Measurements from ENCODE around the gene DHX34.
"Not testable (repeated sequence)": the region's sequence is repeated elsewhere in the genome, so short reads cannot be mapped to it uniquely, and the experiment has no call there.

The DHX34 gene

DNA sequence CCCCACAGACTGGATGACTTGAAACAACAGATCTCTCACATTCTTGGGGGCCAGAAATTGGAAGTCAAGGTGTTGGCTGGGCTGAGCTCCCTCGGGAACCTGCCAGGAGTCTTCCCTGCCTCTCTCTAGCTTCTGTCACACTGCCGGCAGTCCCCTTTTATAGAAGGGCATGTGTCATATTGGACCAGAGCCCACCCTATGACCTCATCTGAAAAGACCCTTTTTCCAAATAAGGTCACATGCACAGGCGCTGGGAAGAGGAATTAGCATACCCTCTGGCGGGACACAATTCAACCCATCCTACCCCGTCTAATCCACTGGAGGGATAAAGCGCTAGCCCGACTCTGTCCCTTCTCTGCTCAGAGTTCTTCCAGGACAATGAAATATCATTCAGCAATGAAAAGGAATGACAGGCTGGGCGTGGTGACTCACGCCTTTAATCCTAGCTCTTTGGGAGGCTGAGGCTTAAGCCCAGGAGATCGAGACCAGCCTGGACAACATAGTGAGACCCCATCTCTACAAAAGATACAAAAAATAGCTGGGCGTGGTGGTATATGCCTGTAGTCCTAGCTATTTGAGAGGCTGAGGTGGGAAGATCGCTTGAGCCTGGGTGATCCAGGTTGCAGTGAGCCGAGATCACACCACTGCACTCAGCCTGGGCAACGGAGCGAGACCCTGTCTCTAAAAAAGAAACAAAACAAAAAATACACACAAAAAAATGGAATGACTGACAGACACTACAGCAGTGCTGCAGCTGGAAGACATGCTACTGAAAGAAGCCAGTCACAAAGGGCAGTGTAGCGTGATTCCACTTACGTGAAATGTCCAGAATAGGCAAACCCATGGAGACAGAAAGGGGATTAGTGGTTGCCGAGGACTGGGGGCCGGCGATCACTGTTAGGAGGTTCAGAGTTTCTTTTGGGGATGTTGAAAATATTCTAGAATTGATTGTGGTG lies 41.7 kb downstream of the DHX34 start:
- DNase-seq (ENCODE audit: low read depth, low spot score): no peak

DNA sequence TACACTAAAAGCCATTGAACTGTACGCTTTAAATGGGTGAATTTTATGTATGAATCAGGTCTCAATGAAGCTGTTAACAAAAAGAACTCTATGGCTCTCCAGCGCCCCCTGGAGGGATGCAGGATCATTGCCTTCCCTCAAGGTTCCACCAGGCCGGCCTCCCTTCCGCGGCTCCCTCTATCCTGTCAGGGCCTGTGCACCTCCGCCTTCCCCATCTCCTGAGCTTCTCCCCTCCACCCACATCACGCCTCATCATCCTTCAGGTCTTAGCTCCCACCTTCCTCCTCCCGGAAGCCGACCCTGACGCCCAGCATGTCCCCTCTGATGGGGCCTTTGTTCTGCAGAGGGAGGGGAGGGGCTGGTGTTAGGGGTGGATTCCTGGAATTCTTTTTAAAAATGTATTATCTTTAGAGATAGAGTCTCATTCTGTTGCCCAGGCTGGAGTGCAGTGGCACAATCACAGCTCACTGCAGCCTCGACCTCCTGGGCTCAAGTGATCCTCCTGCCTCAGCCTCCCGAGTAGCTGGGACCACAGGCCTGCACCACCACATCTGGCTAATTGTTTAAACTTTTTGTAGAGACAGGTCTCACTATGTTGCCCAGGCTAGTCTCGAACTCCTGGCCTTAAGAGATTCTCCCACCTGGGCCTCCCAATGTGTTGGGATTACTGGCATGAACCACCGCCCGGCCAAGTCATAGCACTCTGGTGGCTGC lies 42.6 kb downstream of the DHX34 start:
- no peak for DNase-seq (ENCODE audit: low read depth, low spot score)

DNA sequence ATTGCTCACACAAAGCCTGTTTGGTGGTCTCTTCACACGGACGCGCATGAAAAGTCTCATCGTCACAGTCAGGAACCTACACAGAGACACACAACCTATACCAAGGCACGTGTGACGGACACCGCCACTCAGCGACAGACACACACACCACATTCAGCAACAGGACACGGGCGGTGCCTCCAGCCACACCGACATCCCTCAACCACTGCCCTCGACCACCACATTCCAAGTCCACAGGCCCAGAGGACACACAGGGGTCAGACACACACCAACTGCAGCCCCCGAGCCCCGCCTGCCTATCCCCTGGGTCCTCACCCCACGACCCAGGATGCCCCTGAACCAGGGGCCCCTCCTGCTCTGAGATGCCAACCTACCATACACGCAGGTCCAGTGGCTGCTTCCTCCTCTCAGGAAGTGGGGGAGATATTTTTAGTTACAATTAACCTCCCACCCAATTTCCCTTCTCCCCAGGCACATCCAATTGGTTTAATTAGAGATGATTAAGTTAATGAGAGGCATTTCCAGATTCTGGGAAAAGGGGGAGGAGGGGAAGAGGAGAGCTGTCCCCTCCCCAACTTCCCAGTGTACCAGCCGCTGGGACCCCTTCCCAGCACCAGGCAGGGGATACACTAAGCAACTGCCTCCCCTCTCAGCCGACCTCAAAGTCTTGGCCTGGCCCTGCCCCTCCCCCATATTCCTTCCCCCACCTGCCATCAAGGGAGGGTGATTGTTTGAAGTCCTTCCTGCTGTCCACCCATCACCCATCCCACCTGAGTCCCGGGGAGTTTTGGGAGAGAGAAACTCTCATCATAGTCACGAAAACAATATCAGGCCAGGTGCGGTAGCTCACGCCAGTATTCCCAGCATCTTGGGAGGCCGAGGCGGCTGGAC lies 49.8 kb downstream of the DHX34 start:
- DNase-seq (ENCODE audit: low read depth, low spot score): no peak

DNA sequence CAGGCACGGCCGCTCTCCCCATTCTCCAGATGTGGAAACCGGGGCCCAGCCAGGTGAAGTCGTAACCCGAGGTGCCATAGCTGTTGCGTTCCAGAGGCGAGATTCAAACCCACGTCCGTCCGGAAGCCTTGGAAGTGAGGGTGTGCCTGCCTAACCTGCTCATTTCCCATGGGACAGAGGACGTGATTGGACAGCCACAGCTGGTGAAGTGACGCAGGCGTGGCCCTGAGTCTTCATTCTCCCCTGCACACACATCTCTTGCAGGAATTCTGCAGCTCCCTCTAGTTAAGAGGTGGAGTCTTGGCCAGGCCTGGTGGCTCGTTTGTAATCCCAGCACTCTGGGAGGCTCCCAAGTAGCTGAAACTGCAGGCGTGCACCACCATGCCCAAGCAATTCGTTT lies 53.4 kb downstream of the DHX34 start:
- DNase-seq (ENCODE audit: low read depth, low spot score): no peak

DNA sequence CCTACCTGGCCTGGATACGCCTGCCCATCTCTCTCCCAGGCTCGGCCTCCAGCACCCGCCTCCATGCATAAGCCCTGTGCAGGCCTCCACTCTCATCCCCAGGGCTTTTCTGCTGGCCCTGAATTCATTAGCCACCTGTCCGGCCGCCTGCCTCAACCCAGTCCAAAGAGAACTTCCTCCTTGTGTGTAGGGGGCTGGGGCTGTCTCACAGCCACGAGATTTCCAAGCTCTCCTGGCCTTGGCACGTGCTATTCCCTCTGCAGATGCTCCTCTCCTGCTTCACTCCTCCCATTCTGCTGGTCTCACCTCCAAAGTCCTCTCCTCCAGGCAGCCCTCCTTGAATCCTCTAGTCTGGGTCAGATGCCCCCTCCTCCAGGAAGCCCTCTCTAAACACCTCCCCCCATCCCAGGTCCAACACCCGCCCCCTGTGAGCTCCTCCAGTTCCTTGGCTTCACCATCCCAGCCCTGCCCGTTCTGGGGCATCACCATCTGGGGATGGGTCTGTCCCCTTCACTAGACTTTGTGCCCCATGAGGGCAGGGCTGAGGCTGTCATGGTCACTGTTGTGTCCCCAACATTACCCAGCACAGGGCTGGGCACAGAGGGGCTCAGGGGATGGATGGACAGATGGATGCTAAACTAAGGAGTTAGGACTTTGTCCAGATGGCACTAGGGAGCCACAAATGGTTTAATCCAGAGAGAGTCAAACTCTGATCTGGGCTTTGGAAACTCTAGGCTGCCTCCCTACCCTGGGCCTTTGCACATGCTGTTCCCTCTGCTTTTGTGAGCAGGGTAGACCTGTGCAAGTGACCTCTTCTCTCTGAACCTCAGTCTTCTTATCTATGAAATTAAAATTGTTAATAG lies 55.5 kb downstream of the DHX34 start:
- DNase-seq (ENCODE audit: low read depth, low spot score): no peak

DNA sequence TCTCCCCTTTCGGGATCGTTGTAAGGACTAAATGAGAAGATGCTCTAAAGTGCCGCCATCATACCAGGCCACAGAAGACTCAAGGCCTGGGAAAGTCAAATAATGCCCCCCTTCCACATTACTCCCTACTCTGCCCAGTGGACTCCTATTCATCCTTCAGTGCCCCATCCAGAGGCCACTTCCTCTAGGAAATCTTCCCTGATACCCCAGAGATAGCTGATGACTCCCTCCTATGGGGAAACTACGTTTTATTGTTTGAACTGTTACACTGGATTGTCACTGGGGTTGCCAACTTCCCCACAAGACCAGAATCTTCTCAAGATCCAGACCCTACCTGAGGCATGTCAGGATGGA lies 56.1 kb downstream of the DHX34 start:
- no peak for DNase-seq (ENCODE audit: low read depth, low spot score)

DNA sequence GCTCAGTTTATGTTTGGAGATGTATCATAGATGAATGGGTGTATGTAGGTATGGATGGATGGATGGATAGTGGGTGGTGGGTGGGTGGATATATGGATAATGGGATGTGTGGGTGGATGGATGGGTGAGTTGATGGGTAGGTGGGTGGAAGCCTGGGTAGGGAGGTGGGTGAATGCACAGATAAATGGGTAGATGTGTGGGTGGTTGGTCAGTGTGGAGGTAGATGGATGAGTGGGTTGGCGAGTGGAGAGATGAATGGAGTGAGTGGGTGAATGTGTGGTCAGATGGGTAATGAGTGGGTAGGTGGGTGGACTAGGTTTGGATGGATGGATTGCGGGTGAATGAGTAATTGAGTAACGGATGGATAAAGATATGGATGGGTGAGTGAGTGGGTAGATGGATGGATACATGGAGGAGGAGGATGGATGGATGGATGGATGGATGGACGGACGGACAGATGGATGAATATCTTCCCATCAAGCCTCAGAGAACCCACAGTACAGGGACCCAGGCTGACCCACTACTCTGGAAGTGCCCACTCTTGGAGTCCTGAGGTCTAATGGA lies 56.8 kb downstream of the DHX34 start:
- DNase-seq (ENCODE audit: low read depth, low spot score): no peak

DNA sequence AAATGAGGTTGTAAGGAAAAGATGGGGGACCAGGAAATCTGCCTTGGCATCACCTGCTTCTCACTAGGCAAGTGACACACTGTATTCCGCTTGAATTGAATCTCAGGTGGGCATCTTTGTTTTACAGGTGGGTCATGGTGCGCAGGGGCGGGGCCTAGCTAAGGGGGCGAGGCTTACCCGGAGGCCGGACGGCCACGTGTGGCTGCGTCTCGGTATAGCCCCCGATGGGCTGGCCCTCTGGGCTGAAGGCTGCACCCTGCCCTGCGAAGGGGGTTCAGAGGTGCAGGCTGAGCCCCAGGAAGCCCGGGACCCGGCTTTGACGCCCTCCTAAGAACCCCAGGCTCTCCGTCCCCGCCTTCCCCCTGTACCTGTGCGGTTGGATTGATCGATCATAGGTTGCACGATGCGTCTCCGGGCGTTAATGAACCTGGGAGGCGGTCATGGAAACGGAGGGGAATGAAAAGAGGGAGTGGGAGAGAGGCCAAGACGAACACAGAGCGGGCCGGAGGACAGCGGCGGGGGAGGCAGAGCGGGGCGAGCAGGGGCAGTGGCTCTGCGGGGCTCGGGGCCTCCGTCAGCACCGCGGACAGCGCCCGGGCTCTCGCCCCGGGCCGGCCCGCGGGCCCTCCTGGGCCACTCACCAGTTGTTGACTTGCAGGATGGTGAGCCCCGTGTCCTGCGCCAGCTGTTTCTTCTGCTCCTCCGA lies 57.7 kb downstream of the DHX34 start:
- DNase-seq (ENCODE audit: low read depth, low spot score): no peak

DNA sequence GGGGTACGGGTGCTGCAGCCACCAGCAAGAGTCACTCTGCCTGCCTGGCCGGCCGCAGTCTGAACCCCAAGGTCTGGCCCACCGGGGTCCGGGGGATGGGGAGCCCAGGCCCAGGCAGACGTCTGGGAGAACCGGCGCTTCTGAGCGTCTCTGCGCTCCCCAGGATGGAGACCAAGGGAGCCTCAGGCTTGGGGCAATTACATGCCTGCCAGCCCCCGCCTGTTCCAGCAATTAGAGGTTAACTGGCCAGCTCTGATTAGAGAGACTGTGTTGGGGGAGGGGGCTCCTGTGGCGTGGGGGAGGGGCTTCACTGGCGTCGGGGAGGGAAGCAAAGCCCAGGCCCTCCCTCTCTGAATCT lies 58.3 kb downstream of the DHX34 start:
- DNase-seq (ENCODE audit: low read depth, low spot score): no peak

DNA sequence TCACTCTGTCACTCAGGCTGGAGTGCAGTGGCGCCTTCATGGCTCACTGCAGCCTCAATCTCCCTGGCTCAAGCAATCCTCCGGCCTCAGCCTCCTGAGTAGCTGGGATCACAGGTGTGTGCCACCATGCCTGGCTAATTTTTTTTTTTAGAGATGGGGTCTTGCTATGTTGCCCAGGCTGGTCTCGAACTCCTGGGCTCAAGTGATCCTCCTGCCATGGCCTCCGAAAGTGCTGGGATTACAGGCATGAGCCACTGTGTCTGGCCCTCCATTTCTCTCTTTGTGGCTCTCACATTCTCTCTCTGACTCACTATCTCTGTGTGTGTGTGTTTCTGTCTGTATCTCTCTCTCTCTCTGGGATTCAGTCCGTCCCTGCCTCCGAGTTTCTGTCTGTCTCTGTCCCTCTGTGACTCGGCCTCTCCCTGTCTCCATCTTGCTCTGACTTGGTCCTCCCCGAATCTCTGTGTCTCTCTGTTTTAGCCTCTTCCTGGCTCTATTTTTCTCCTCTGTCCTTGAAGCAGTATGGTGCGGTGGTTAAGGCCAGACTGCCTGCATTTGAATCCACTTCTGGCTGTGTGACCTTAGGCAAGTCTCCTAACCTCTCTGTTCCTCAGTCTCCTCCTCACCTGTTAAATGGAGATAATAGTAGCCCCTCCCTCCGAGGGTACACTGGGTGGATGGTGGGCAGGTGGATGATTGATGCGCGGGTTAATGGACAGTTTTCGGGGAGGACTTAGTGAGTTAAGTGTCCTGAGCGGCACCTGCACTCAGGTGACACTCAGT lies 59.2 kb downstream of the DHX34 start:
- no peak for DNase-seq (ENCODE audit: low read depth, low spot score)

DNA sequence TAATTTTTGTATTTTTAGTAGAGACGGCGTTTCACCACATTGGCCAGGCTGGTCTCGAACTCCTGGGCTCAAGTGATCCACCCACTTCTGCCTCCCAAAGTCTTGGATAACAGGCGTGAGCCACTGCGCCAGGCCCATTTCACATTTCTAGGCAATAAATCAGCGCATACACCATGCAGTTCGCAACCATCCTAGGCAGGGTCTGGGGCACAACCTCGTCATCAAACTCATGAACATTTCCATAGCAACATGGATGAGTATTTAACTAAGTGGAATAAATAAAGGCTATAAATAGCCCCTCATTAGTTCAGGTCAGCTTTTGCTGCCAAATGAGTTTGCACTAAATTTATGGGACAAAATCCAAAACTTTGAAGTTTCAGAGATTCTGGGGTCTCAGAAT lies 62.0 kb downstream of the DHX34 start:
- DNase-seq (ENCODE audit: low read depth, low spot score): no peak

DNA sequence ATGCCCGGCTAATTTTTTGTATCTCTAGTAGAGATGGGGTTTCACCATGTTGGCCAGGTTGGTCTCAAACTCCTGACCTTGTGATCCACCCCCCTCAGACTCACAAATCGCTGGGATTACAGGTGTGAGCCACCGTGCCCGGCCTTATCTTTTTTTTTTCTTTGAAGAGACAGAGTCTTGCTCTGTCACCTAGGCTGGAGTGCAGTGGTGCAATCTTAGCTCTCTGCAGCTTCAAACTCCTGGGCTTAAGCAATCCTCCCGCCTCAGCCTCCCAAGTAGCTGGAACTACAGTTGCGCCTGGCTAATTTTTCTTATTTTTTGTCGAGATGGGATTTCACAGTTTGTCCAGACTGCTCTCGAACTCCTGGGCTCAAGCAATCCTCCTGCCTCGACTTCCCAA lies 62.6 kb downstream of the DHX34 start:
- DNase-seq (ENCODE audit: low read depth, low spot score): not testable (repeated sequence)

DNA sequence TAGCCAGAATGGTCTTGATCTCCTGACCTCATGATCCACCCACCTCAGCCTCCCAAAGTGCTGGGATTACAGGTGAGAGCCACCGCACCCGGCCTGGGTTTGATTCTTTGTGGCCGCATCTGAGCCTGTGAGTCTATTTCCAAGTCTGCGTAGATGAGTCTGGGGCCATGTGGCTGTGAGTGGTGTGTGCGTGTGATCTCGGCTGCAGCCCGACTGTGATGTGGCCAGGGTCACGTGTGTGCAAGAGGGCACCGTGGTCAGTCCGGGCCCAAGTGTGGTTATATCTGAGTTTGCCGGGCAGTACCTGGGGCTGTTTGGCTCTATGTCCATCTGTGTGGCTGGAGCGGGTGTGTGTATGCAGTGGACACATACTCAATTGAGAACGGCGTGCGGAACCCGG lies 64.8 kb downstream of the DHX34 start:
- no peak for DNase-seq (ENCODE audit: low read depth, low spot score)

DNA sequence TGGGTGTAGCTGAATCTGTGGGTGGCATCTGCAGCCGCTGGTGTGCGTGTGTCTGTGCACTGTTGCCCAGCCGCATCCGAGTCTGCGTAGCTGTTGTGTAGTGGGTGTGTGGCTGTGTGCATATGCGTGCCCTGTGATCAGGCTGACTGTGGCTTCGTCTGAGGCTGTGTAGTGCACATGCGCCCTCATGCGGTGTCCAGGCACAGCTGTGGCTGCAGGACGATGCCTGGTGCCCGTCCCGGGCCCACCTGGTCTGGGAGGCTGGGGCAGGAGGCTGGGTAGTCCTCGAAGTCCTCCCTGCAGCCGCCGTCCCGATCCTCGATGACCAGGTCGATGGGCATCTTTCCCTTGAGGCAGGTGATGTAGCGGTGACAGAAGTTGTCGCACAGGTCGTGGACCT lies 65.4 kb downstream of the DHX34 start:
- no peak for DNase-seq (ENCODE audit: low read depth, low spot score)

DNA sequence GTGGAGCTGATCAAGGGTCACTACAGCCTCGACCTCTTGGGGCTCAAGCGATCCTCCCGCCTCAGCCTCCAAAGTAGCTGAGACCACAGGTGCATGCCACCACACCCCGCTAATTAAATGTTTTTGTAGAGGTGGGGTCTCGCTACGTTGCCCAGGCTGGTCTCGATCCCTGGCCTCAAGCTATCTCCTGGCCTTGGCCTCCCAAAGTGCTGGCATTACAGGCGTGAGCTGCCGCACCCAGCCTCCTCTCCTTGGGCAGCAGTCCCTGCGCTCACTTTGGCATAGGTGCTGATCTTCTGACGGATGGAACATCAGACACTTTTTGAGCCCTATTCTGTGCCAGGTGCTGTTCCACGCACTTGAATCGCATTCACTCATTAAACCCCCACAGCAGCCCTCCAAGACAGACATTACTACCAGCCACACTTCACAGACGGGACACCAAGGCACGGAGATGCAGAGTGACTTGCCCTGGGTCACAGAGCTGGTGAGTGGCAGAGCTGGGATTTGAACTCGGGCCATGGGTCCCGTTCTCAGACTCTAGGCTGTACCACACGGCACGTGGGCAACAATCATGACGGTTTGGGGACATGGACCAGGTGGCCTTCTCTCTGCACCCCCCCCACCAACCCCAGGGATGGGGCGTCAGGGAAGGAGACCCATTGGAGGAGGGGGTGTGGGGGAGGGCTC lies 67.0 kb downstream of the DHX34 start:
- no peak for DNase-seq (ENCODE audit: low read depth, low spot score)

DNA sequence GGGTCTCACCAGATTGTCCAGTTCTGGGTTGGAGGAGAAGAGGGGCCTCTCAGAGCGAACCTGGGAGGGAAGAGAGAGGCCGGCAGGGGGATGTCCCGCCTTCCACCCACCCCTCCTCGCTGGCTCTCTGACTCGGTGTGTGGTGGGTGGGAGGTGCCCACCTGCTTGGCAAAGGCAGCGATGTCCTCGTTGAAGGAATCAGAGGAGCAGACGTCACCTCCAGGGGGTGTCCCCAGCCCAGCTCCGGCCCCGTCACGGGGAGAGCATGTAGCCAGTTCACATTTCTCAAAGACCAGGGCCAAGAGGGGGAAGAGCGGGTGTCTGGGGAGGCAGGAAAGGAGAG lies 67.5 kb downstream of the DHX34 start:
- DNase-seq (ENCODE audit: low read depth, low spot score): no peak

DNA sequence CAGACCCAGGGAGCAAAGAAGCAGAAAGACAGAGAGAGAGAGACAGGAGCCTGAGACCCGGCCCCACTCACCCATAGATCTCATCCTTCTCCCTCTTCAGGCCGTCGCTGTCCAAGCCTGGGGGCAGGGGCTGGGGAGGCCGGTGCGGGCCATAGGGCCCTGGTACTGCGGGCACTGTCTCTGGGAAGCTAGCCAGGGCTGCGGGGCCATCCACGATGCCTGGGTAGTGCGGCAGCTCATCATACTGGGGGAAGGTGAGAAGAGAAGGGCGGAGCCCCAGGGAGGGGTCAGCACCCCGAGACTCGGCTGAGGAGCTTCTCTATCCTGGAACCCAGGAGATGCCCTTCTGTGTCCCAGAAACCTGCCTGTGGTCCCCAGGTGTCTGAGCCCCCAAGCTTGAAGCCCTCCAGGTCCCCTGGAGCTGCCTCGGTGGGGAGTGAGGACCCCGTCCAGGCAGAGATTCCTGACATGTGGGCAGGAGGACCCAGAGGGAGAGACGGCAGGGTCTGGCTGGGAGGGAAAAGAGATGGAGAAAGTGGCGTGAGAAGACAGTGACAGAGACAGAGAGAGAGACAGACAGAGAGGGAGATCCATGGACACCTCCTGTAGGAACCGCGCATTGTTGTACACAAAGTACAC lies 68.1 kb downstream of the DHX34 start:
- DNase-seq (ENCODE audit: low read depth, low spot score): no peak
